ENCODE data around the gene NDFIP2.

NDFIP2 gene

DNA sequence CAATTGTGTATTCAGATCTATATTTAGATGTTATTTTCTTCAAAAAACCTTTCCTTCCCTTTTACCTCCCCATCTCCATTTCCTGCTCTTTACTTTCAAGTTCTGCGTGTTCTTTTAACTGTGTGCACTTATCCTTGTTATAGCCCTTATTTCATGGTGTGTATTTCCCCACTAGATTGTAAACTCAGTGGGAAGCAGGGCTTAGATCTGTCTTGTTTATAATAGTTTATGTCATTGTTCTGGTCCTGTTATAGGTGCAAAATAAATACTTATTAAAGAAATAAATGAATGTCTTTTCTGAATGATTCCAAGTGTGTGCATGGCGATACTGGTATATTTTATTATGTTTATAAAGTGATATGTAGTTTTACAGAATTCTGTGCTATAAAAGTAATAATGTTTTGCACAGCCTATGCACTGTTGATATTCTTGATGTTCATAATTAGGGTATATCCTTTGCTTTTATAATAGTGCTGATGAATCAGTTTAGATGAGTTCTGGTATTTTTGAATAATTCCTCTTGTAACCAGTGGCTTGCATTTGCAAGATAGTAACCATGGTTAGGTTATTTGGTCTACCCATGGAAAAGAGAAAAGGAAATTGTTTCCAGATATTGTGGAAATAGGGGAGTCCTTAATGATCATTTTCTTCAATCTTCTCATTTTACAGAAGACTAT lies 12.1 kb downstream of the NDFIP2 start:
- DNase-seq (ENCODE audit: extremely low read depth in 1 of 2, low read depth in 1 of 2): no peak

DNA sequence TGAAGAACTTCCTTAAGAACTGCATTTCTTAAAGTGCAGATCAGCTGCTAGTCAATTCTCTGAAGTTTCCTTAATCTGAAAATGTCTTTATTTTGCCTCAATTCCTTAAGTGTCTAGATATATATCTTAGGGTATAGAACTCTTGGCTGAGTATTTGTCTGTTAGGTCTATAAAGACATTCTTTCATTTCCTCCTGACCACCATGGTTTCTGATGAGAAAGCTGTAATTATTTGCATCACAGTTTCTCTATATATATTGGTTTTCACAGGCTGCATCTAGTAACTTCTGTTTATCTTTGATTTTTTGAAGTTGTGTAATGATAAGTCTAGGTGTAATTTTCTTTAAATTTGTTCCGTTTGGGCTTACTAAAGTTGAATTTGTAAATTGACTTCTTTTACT lies 15.2 kb downstream of the NDFIP2 start:
- DNase-seq (ENCODE audit: extremely low read depth in 1 of 2, low read depth in 1 of 2): no peak

GRCh38 chr13:79497064-79497463 lies 16.1 kb downstream of the NDFIP2 start:
- no peak for DNase-seq (ENCODE audit: extremely low read depth in 1 of 2, low read depth in 1 of 2)

- DNase-seq (ENCODE audit: extremely low read depth in 1 of 2, low read depth in 1 of 2): no peak
Measured at GRCh38 chr13:79497852-79498251, 16.9 kb downstream of the NDFIP2 start.

DNA sequence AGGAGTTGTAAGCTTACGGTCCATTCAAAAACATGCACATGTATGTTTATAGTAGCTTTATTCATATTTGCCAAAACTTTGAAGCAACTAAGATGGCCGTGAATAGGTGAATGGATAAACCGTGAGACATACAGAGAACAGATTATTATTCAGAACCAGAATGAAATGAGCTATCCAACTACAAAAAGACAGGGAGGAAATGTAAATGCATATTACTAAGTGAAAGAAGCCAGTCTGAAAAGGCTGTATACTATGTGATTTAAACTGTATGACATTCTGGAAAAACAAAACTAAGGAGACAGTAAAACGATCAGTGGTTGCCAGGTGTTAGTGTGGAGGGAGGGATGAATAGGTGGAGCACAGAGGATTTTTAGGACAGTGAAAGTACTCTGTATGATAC lies 19.9 kb downstream of the NDFIP2 start:
- no peak for DNase-seq (ENCODE audit: extremely low read depth in 1 of 2, low read depth in 1 of 2)

DNA sequence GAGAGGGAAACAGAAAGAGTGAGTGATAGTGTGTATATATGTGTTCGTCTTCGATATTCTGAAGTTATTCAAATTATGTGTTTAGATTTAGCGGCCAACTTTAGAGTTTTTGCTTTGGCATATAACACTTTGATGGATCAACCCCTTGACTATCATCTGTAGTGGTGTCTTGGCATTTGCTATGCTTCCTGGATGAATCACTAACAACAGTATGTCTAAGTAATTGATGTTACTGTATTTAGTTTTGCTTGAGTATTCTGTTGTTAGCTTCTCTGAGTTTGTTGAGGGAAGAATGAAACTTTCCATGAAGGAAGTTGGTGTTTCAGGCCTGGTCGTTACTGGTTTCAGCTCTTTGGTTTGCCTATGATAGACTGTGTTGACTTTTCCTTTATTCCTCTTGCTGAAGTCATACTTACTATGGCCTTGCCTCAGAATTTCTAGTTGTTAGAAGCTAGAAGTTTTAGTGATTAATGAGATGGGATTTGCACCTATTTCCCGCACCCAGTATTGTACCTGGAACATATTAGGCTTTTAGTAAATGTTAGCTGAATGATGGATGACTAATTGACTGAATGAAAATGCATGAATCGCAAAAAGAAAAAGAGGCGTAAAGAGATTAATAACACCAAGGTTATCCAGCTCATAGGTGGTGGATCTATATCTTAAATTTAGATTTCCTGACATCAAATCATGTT lies 20.7 kb downstream of the NDFIP2 start:
- no peak for DNase-seq (ENCODE audit: extremely low read depth in 1 of 2, low read depth in 1 of 2)

- no peak for DNase-seq (ENCODE audit: extremely low read depth in 1 of 2, low read depth in 1 of 2)
Measured at GRCh38 chr13:79502859-79503468, 22.0 kb downstream of the NDFIP2 start.

DNA sequence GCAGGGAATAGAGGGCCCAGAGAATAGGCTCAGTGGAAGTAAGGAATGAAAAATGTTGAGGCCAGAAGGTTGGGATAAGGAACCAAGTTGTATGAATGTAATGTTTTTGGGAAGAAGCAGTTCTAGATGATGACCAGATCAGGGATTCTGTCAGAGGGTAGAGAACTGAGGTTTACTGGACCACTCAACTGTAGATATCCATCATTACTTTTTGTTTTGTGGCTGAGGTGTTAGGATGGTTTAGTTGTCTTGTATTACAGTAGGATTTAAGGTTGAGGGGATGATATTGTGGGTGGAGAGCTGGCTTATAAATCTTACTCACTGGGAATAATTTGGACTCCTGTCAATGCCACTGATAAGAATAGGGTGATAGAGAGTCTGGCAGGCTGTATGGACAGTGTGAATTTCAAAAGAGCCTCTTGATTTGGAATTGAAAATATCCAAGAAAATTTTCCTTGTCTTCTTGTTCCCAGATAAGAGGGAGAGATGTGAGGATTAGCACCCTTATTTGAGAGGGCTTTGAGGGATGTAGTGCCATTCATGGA lies 22.6 kb downstream of the NDFIP2 start:
- no peak for DNase-seq (ENCODE audit: extremely low read depth in 1 of 2, low read depth in 1 of 2)

DNA sequence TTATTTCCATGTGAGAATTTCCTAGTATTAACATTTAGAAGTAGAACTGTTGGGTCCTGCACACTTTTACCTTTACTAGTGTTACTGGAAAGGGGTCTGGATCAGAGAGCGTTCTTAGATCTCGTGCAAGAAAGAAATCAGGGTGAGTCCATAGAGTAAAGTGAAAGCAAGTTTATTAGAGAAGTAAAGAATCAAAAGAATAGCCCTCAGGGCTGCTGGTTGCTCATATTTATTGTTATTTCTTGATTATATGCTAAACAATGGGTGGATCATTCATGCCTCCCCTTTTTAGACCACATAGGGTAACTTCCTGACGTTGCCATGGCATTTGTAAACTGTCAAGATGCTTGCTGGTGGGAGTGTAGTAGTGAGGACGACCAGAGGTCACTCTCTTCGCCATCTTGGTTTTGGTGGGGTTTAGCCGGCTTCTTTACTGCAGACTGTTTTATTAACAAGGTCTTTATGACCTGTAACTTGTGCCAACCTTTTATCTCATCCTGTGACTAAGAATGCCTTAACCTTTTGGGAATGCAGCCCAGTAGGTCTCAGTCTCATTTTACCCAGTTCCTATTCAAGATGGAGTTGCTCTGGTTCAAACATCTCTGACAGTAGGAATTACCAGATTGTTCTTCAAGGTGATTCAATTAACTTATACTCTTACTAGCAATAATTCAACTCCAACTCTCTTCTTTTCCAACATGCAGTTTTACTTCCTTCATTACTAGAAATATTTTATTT lies 27.4 kb downstream of the NDFIP2 start:
- DNase-seq (ENCODE audit: extremely low read depth in 1 of 2, low read depth in 1 of 2): no peak

- DNase-seq (ENCODE audit: extremely low read depth in 1 of 2, low read depth in 1 of 2): no peak
Measured at GRCh38 chr13:79511611-79512010, 30.7 kb downstream of the NDFIP2 start.

- DNase-seq (ENCODE audit: extremely low read depth in 1 of 2, low read depth in 1 of 2): no peak
Measured at GRCh38 chr13:79512950-79513349, 32.0 kb downstream of the NDFIP2 start.

DNA sequence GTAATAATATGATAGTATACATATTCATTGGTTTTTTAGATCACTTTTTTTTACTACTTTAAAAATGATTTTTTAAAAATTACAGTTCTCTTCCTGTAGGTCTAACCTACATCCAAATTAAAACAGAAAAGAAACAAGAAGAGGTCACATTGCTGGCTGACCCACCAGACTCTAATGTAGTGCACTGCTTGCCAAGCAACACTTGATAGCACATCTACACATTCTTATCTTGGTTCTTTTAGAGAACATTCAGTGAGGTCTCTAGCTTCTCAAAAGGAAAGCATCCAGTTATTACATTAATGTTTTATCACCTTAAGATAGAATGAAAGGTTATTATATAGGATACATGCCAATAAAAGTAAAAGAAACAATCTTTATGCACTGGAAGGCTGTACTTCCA lies 35.6 kb downstream of the NDFIP2 start:
- no peak for DNase-seq (ENCODE audit: extremely low read depth in 1 of 2, low read depth in 1 of 2)

GRCh38 chr13:79519255-79519654 lies 38.3 kb downstream of the NDFIP2 start:
- DNase-seq (ENCODE audit: extremely low read depth in 1 of 2, low read depth in 1 of 2): no peak

- peak in 1 of 2 donors; percentile 25 for DNase-seq (ENCODE audit: extremely low read depth in 1 of 2, low read depth in 1 of 2)
Measured at GRCh38 chr13:79522583-79522982, 41.6 kb downstream of the NDFIP2 start.

DNA sequence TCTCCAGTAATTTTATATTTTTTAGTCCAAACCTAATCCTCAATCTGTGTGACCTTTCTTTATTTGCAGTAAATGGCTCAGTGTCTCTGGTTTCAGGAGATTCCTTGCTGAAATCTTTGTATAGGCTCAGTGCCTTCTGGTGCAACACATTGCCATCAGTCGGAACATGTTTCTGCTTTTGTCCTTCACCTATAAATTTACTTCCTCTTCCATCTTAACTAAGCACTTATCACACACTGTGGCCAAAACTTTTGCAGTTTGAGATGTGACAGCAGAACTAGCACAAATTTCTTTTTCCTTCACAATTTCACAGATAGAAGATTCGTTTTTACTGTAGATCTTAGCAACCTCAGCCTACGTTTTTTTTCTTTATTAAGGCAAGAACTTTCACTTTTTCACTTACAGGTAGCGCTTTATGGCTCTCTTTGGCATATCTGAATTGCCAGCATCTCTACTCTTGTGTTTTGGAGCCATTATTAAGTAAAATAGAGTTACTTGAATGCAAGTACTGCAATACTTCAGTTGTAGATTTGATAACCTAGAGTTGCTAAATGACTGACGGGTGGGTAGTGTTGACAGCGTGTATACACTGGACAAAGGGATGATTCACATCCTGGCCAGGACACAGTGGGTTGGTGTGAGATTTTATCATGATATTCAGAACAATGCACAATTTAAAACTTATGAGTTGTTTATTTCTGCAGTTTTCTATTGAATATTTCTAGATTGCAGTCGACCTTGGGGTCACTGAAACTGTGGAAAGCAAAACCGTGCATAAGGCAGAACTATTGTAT lies 44.3 kb downstream of the NDFIP2 start:
- DNase-seq (ENCODE audit: extremely low read depth in 1 of 2, low read depth in 1 of 2): peak in 1 of 2 donors; percentile 9

GRCh38 chr13:79527698-79528097 lies 46.7 kb downstream of the NDFIP2 start:
- no peak for DNase-seq (ENCODE audit: extremely low read depth in 1 of 2, low read depth in 1 of 2)

- no peak for DNase-seq (ENCODE audit: extremely low read depth in 1 of 2, low read depth in 1 of 2)
Measured at GRCh38 chr13:79528356-79528755, 47.4 kb downstream of the NDFIP2 start.

GRCh38 chr13:79528759-79529191 lies 47.8 kb downstream of the NDFIP2 start:
- no peak for DNase-seq (ENCODE audit: extremely low read depth in 1 of 2, low read depth in 1 of 2)

DNA sequence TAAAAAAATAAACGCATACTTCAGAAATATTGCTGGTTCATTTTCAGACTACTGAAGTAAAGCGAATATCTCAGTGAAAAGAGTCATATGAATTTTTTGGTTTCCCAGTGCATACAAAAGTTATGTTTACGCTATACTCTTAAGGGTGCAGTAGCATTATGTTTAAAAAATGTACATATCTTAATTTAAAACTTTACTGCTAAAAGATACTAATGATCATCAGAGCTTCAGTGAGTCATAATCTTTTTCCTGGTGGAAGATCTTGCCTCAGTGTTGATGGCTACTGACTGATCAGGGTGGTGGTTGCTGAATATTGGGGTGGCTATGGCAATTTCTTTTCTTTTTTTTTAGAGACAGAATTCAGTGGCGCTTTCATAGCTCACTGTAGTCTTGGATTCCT lies 48.9 kb downstream of the NDFIP2 start:
- no peak for DNase-seq (ENCODE audit: extremely low read depth in 1 of 2, low read depth in 1 of 2)

- DNase-seq (ENCODE audit: extremely low read depth in 1 of 2, low read depth in 1 of 2): no peak
Measured at GRCh38 chr13:79530270-79530669, 49.3 kb downstream of the NDFIP2 start.
